ENCODE measurements around the gene GAPDH. TPM values are rescaled to one million over a fixed set of nuclear protein-coding genes. Genes with fewer than 3 reads are reported as not detected.
A peak's percentile ranks its signal among the peaks of the same experiment; 100 is the strongest.

Gene GAPDH
- total RNA-seq, 4 donors from 2014 or later = 1,191 to 3,596 (median 1,852) TPM

- Histone ChIP-seq H3K36me3 (peaks cover 0 to 6% of the 10 kb centered on the region in 2 donors), H3K4me1 (peaks cover 20 to 33% of the 10 kb centered on the region in 2 donors)
- WGBS, 2 donors = 85 to 88% methylated on average over 15 of the region's 15 CpGs
Measured at GRCh38 chr12:6548966-6549683, 14.8 kb downstream of the GAPDH start.

GRCh38 chr12:6549684-6550151 lies 15.4 kb downstream of the GAPDH start:
- intact Hi-C loops (cut with DNase I) = no loop called here
- H3K27me3 ChIP-seq = no peaks in the 10 kb centered on the region
- no peak for DNase-seq
- H3K9me3 ChIP-seq = no peaks in the 10 kb centered on the region
- H3K36me3 ChIP-seq = peaks cover 0 to 6% of the 10 kb centered on the region in 2 donors
- TF ChIP-seq CTCF (IDR thresholded peaks at IDR 0.05) (no peak), POLR2A (IDR thresholded peaks at IDR 0.05) (no peak)
- 93 to 97% methylated on average over 18 of the region's 18 CpGs for WGBS, 2 donors
- peaks cover 24 to 37% of the 10 kb centered on the region in 2 donors for H3K4me1 ChIP-seq
- H3K27ac ChIP-seq = no peak overlapping the region
- H3K4me3 ChIP-seq (replicated peaks in 1 of 3) = no peak overlapping the region

More at GRCh38 chr12:6548966-6549683, 14.8 kb downstream of the GAPDH start:
- no peak for DNase-seq
- no peaks in the 10 kb centered on the region for H3K27me3 ChIP-seq
- intact Hi-C loops (cut with DNase I) = no loop called here
- TF ChIP-seq CTCF (IDR thresholded peaks at IDR 0.05) (no peak), POLR2A (IDR thresholded peaks at IDR 0.05) (no peak)
- H3K4me3 ChIP-seq (replicated peaks in 1 of 3) = no peak overlapping the region
- peak overlapping the region in 1 of 3 donors; percentile 30 for H3K27ac ChIP-seq
- H3K9me3 ChIP-seq = no peaks in the 10 kb centered on the region

GRCh38 chr12:6550294-6551062 lies 16.2 kb downstream of the GAPDH start:
- 90 to 91% methylated on average over 21 to 24 of the region's 24 CpGs for WGBS, 2 donors
- H3K4me1 ChIP-seq = peaks cover 24 to 37% of the 10 kb centered on the region in 2 donors
- DNase-seq = no peak
- intact Hi-C loops (cut with DNase I) = no loop called here
- H3K27ac ChIP-seq = peak overlapping the region in 1 of 3 donors; percentile 62
- H3K4me3 ChIP-seq (replicated peaks in 1 of 3) = no peak overlapping the region
- TF ChIP-seq CTCF (IDR thresholded peaks at IDR 0.05) (no peak), POLR2A (IDR thresholded peaks at IDR 0.05) (no peak)
- H3K9me3 ChIP-seq = no peaks in the 10 kb centered on the region
- H3K27me3 ChIP-seq = no peaks in the 10 kb centered on the region
- H3K36me3 ChIP-seq = peaks cover 0 to 6% of the 10 kb centered on the region in 2 donors

GRCh38 chr12:6551063-6551461 lies 16.7 kb downstream of the GAPDH start:
- intact Hi-C loops (cut with DNase I) = no loop called here
- DNase-seq = no peak

More at GRCh38 chr12:6551063-6551461, 16.7 kb downstream of the GAPDH start:
- Histone ChIP-seq H3K4me1 (peaks cover 24 to 37% of the 10 kb centered on the region in 2 donors), H3K27me3 (no peaks in the 10 kb centered on the region), H3K36me3 (peaks cover 0 to 6% of the 10 kb centered on the region in 2 donors), H3K9me3 (no peaks in the 10 kb centered on the region), H3K4me3 (replicated peaks in 1 of 3) (no peak overlapping the region), H3K27ac (peak overlapping the region; percentile 14 to 62 (median 24))
- 72 to 80% methylated on average over 6 to 17 of the region's 18 CpGs for WGBS, 2 donors
- TF ChIP-seq CTCF (IDR thresholded peaks at IDR 0.05) = no peak
- TF ChIP-seq POLR2A (IDR thresholded peaks at IDR 0.05) = no peak

All from thyroid gland (tissue), 4 donors.